Epithelial cell of esophagus (primary cell): ENCODE results near the gene GPC6.
"Not testable (repeated sequence)": the region's sequence is repeated elsewhere in the genome, so short reads cannot be mapped to it uniquely, and the experiment has no call there.

ENCODE experiments used
- DNase-seq: peaks from one replicate; pipeline ENCODE4 v3.0.0; 2010; ENCODE audit warnings: low read depth
- H3K4me3 ChIP-seq: 2 replicates; pipeline ENCODE4 v1.5.1; 2011; ENCODE audit warnings: mild to moderate bottlenecking, low read length, control low read depth
- CTCF ChIP-seq: IDR thresholded peaks from 2 replicates; pipeline ENCODE4 v1.5.1; 2011; ENCODE audit warnings: low read depth, mild to moderate bottlenecking, low read length, control low read depth, inconsistent platforms; ENCODE audit not compliant: insufficient read depth; ENCODE audit errors: missing control alignments

GPC6 gene

GRCh38 chr13:93435651-93436050 is 209.0 kb downstream of the GPC6 start:
- no peak for DNase-seq
- no peak for TF ChIP-seq CTCF
- no peak overlapping the region for H3K4me3 ChIP-seq

GRCh38 chr13:93437081-93437480 is 210.5 kb downstream of the GPC6 start:
- no peak for DNase-seq
- no peak for TF ChIP-seq CTCF
- H3K4me3 ChIP-seq: no peak overlapping the region

- TF ChIP-seq CTCF: no peak
- DNase-seq: no peak
- H3K4me3 ChIP-seq: no peak overlapping the region
Observed at GRCh38 chr13:93446238-93446637, 219.6 kb downstream of the GPC6 start.

GRCh38 chr13:93450191-93450621 is 223.6 kb downstream of the GPC6 start:
- peak; percentile 84 for DNase-seq
- H3K4me3 ChIP-seq: no peak overlapping the region
- no peak for TF ChIP-seq CTCF

- no peak overlapping the region for H3K4me3 ChIP-seq
- DNase-seq: peak; percentile 35
- TF ChIP-seq CTCF: no peak
Observed at GRCh38 chr13:93450761-93451160, 224.2 kb downstream of the GPC6 start.

GRCh38 chr13:93454676-93455235 is 228.1 kb downstream of the GPC6 start:
- not testable (repeated sequence) for DNase-seq, H3K4me3 ChIP-seq

DNA sequence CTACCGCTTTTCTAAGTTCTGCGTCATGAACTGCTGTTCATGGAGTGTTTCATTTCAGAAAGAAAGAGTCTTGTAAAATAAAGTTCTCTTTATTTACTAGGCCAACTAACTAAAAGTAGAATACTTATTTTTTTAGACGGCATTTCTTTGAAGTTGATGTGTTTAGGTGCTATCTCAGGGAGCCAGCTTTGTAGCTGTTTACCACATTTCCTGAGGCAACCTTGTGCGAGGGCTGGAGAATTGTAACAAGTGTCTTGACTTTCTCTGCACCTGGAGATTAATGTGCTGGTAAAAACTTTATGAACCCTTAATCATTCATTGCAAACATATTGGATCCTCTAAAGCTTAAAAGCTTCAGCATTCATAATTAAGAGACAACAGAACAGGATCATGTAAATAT is 229.3 kb downstream of the GPC6 start:
- no peak for TF ChIP-seq CTCF
- DNase-seq: no peak
- no peak overlapping the region for H3K4me3 ChIP-seq
